Measurements from ENCODE around the gene CUL3. TPM values are rescaled to one million over a fixed set of nuclear protein-coding genes. Genes with fewer than 3 reads are reported as not detected.

The CUL3 gene
- total RNA-seq, 1 donor from 2014 or later: 196 TPM

DNA sequence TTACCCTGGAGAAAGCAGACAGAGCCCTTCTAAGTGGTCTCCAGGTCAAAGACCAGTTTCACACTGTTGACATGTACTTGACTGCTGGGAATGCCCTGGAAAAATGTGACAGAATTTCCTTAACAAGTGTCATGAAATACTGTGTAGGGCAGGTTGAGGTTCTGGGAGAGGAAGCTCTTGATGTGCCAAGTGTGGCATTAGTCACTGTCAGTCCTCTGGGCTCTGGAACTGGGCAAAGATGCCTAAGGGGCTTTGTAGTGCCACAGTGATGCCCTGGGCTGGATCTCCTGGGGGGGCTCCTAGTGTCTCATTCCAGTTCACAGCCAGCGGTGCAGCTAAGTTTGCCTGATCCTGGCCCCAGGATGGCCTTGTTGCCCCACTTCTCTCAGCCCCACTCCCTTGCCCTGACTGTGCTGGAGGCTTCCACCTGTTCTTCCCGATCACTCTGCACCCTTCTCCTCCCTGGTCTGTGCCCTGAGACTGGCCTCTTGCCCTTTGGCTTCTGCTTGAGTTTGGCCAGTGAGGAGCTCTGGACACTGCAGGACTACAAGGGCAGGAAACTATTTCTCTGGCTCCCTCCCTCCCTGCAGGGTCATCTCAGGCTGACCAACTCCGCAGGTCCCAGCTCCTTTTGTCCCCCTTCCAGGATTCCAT lies 156.2 kb downstream of the CUL3 start:
- H3K36me3 Mint-ChIP-seq: no peaks in the 10 kb centered on the region

DNA sequence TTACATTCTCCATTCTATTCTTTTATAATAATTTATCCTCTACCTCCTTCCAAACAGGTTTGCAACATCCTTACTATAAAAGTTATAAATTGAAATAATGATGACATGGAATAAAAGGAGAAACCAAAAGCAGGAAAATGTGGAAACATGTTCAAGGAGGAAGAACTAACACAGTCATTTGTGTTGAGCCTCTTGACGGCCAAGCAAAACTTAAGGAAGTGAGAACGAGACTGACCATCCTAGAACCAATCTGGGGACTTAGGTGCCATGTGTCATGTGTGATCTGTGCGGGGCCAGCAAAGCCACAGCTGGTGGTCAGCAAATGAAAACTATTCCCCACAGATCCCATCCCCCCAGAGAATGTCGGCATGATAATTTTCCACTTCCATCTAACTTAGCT lies 157.7 kb downstream of the CUL3 start:
- Mint-ChIP-seq H3K27me3 (ENCODE audit: insufficient read depth, low read depth) (peaks cover 20% of the 10 kb centered on the region), H3K4me1 (peaks cover 4% of the 10 kb centered on the region), H3K27ac (no peak overlapping the region), H3K9me3 (peaks cover 18% of the 10 kb centered on the region), H3K4me3 (no peak overlapping the region), H3K36me3 (no peaks in the 10 kb centered on the region)
- TF ChIP-seq, protein P1, sequence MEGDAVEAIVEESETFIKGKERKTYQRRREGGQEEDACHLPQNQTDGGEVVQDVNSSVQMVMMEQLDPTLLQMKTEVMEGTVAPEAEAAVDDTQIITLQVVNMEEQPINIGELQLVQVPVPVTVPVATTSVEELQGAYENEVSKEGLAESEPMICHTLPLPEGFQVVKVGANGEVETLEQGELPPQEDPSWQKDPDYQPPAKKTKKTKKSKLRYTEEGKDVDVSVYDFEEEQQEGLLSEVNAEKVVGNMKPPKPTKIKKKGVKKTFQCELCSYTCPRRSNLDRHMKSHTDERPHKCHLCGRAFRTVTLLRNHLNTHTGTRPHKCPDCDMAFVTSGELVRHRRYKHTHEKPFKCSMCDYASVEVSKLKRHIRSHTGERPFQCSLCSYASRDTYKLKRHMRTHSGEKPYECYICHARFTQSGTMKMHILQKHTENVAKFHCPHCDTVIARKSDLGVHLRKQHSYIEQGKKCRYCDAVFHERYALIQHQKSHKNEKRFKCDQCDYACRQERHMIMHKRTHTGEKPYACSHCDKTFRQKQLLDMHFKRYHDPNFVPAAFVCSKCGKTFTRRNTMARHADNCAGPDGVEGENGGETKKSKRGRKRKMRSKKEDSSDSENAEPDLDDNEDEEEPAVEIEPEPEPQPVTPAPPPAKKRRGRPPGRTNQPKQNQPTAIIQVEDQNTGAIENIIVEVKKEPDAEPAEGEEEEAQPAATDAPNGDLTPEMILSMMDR (IDR thresholded peaks at IDR 0.05): no peak
- TF ChIP-seq EZH2 (IDR thresholded peaks at IDR 0.05) (no peak), EZH2phosphoT487 (IDR thresholded peaks at IDR 0.05) (no peak)
- Histone ChIP-seq H3K4me2 (no peak overlapping the region), H3K27ac (no peak overlapping the region), H3K27me3 (no peaks in the 10 kb centered on the region), H4K20me1 (ENCODE audit: low read depth) (no peaks in the 10 kb centered on the region), H3K36me3 (no peaks in the 10 kb centered on the region), H3K9me3 (ENCODE audit: low read depth) (no peaks in the 10 kb centered on the region), H3K79me2 (ENCODE audit: low read depth) (no peaks in the 10 kb centered on the region), H3F3A (ENCODE audit: low read depth) (no peaks in the 10 kb centered on the region), H2AFZ (replicated peaks) (no peak overlapping the region), H3K4me1 (no peaks in the 10 kb centered on the region), H3K4me3 (no peak overlapping the region), H3K9ac (no peak overlapping the region)
- no peak for DNase-seq (ENCODE audit: low spot score)

More for the DNA sequence above, 156.2 kb downstream of the CUL3 start:
- Histone ChIP-seq H2AFZ (replicated peaks) (no peak overlapping the region), H3K4me3 (no peak overlapping the region), H3F3A (ENCODE audit: low read depth) (peaks cover 3% of the 10 kb centered on the region), H3K9me3 (ENCODE audit: low read depth) (no peaks in the 10 kb centered on the region), H3K79me2 (ENCODE audit: low read depth) (no peaks in the 10 kb centered on the region), H4K20me1 (ENCODE audit: low read depth) (no peaks in the 10 kb centered on the region), H3K4me2 (no peak overlapping the region), H3K9ac (no peak overlapping the region), H3K4me1 (peaks cover 3% of the 10 kb centered on the region), H3K27ac (no peak overlapping the region), H3K27me3 (no peaks in the 10 kb centered on the region), H3K36me3 (no peaks in the 10 kb centered on the region)
- Mint-ChIP-seq H3K27ac (no peak overlapping the region), H3K9me3 (peaks cover 22% of the 10 kb centered on the region), H3K4me1 (peaks cover 11% of the 10 kb centered on the region), H3K27me3 (ENCODE audit: insufficient read depth, low read depth) (peaks cover 21% of the 10 kb centered on the region), H3K4me3 (no peak overlapping the region)
- no peak for DNase-seq (ENCODE audit: low spot score)
- TF ChIP-seq, protein P1 (IDR thresholded peaks at IDR 0.05): no peak
- no peak for TF ChIP-seq EZH2 (IDR thresholded peaks at IDR 0.05)
- no peak for TF ChIP-seq EZH2phosphoT487 (IDR thresholded peaks at IDR 0.05)

DNA sequence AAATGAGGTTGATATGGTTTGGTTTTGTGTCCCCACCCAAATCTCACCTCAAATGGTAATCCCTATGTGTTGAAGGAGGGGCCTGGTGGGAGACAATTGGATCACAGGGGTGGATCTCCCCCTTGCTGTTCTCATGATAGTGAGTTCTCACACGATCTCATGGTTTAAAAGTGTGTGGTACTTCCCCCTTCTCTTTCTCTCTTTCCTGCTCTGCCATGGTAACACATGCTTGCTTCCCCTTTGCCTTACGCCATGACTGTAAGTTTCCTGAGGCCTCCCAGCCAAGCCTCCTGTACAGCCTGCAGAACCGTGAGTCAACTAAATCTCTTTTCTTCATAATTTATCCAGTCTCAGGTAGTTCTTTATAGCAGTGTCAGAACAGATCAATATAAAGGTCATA lies 158.5 kb downstream of the CUL3 start:
- Histone ChIP-seq H3K9me3 (ENCODE audit: low read depth) (no peaks in the 10 kb centered on the region), H3K27me3 (no peaks in the 10 kb centered on the region), H3K4me3 (no peak overlapping the region), H3K79me2 (ENCODE audit: low read depth) (no peaks in the 10 kb centered on the region), H4K20me1 (ENCODE audit: low read depth) (no peaks in the 10 kb centered on the region), H3K36me3 (no peaks in the 10 kb centered on the region), H3K9ac (no peak overlapping the region), H2AFZ (replicated peaks) (no peak overlapping the region), H3K4me1 (no peaks in the 10 kb centered on the region), H3K4me2 (no peak overlapping the region), H3F3A (ENCODE audit: low read depth) (no peaks in the 10 kb centered on the region), H3K27ac (no peak overlapping the region)
- Mint-ChIP-seq H3K4me3 (no peak overlapping the region), H3K27ac (no peak overlapping the region), H3K4me1 (no peaks in the 10 kb centered on the region), H3K27me3 (ENCODE audit: insufficient read depth, low read depth) (peaks cover 16% of the 10 kb centered on the region), H3K36me3 (no peaks in the 10 kb centered on the region), H3K9me3 (peaks cover 13% of the 10 kb centered on the region)
- DNase-seq (ENCODE audit: low spot score): no peak
- no peak for TF ChIP-seq EZH2phosphoT487 (IDR thresholded peaks at IDR 0.05)
- no peak for TF ChIP-seq EZH2 (IDR thresholded peaks at IDR 0.05)
- TF ChIP-seq, protein P1 (IDR thresholded peaks at IDR 0.05): no peak

All from neural progenitor cell (in vitro differentiated cells).